Keratinocyte (primary cell): ENCODE measurements around the gene ZNF74. TPM values are rescaled to one million over a fixed set of nuclear protein-coding genes. Genes with fewer than 3 reads are reported as not detected.

Source experiments
- DNase-seq: peaks from one replicate; pipeline ENCODE4 v3.0.0-alpha.2; 2011; ENCODE audit warnings: low read depth, missing footprints, low spot score
- FAIRE-seq: peaks from 2 replicates; lab custom pipeline; 2011; peaks lifted over from hg19 to GRCh38; lab: Jason Lieb, UNC
- H2AFZ ChIP-seq: 2 replicates; pipeline ENCODE4 v1.6.0; 2012; ENCODE audit warnings: low read length, control low read depth, inconsistent platforms; ENCODE audit not compliant: control insufficient read depth
- H3K27ac ChIP-seq: 2 replicates; pipeline ENCODE4 v1.5.1; 2011; ENCODE audit warnings: low read length; ENCODE audit not compliant: control insufficient read depth, insufficient read depth
- H3K27me3 ChIP-seq: 3 replicates; pipeline ENCODE4 v1.6.0; 2011; ENCODE audit warnings: low read length; ENCODE audit not compliant: control insufficient read depth, insufficient read depth; ENCODE audit errors: extremely low read depth
- H3K36me3 ChIP-seq, 2 experiments: 2 replicates in 1 of 2; 3 replicates in 1 of 2; pipeline ENCODE4 v1.5.1; 2011; ENCODE audit warnings: low read length in 2 of 2, mild to moderate bottlenecking in 1 of 2; ENCODE audit not compliant: control insufficient read depth in 2 of 2, insufficient read depth in 2 of 2; ENCODE audit errors: extremely low read depth in 1 of 2
- H3K4me1 ChIP-seq: 3 replicates; pipeline ENCODE4 v1.5.1; 2011; ENCODE audit warnings: low read length; ENCODE audit not compliant: control insufficient read depth, insufficient read depth; ENCODE audit errors: extremely low read depth
- H3K4me2 ChIP-seq: 3 replicates; pipeline ENCODE4 v1.6.0; 2011; ENCODE audit warnings: low read depth, low read length; ENCODE audit not compliant: control insufficient read depth, insufficient read depth; ENCODE audit errors: extremely low read depth
- H3K4me3 ChIP-seq, 3 experiments: fragments of 200-600 bp in 1 of 3; sonication (generic) in 1 of 3; 2 replicates in 2 of 3; 3 replicates in 1 of 3; pipeline ENCODE4 v1.5.1; 2011 to 2016; ENCODE audit warnings: low read length in 3 of 3, mild to moderate bottlenecking in 3 of 3, control low read depth in 2 of 3, inconsistent platforms in 1 of 3, low read depth in 1 of 3, mixed read lengths in 1 of 3, mixed run types in 1 of 3, moderate library complexity in 1 of 3; ENCODE audit not compliant: control insufficient read depth in 2 of 3, insufficient read depth in 2 of 3; ENCODE audit errors: extremely low read depth in 1 of 3
- H3K79me2 ChIP-seq: 2 replicates; pipeline ENCODE4 v1.6.0; 2012; ENCODE audit warnings: low read length; ENCODE audit not compliant: control insufficient read depth, insufficient read depth
- H3K9ac ChIP-seq: 3 replicates; pipeline ENCODE4 v1.6.0; 2011; ENCODE audit warnings: low read length; ENCODE audit not compliant: control insufficient read depth, insufficient read depth; ENCODE audit errors: extremely low read depth
- H3K9me1 ChIP-seq: 3 replicates; pipeline ENCODE4 v1.6.0; 2011; ENCODE audit warnings: low read length; ENCODE audit not compliant: control insufficient read depth, insufficient read depth; ENCODE audit errors: extremely low read depth
- H3K9me3 ChIP-seq: 2 replicates; pipeline ENCODE4 v1.5.1; 2012; ENCODE audit warnings: low read depth, low read length; ENCODE audit not compliant: control insufficient read depth
- H4K20me1 ChIP-seq: 3 replicates; pipeline ENCODE4 v1.6.0; 2011; ENCODE audit warnings: low read length; ENCODE audit not compliant: control insufficient read depth, insufficient read depth; ENCODE audit errors: extremely low read depth
- CTCF ChIP-seq, 3 experiments: IDR thresholded peaks in 1 of 3; conservative IDR thresholded peaks in 1 of 3; optimal IDR thresholded peaks in 1 of 3; 2 replicates in 2 of 3; 3 replicates in 1 of 3; pipeline versions ENCODE3 to v1.5.1; 2011; ENCODE audit warnings: low read length in 3 of 3, mild to moderate bottlenecking in 3 of 3, moderate library complexity in 2 of 3, control low read depth in 1 of 3, inconsistent platforms in 1 of 3; ENCODE audit not compliant: insufficient read depth in 2 of 3; ENCODE audit errors: extremely low read depth in 1 of 3
- EZH2 ChIP-seq: IDR thresholded peaks from one replicate; pipeline ENCODE4 v1.6.1; 2012; ENCODE audit warnings: inconsistent platforms, mild to moderate bottlenecking, low read length, moderate library complexity
- dilution Hi-C: fragments of 300-500 bp; cut with MboI; formaldehyde crosslinking; loops from one replicate; pipeline ENCODE4 v1.7.0; 2020; ENCODE audit warnings: low sequenced_read_pairs; ENCODE audit not compliant: extremely low pct_ligation_motif_present
- polyA plus RNA-seq, 5 experiments: library from polyadenylated mRNA; depleted of rRNA in 3 of 5; stranded (reverse) in 3 of 5; stranded (forward) in 1 of 5; unstranded in 1 of 5; fragments of >200 nt; gene quantifications; 1 replicate in 1 of 5; 2 replicates in 3 of 5; 3 replicates in 1 of 5; pipeline versions ENCODE4 v1.2.1 to v1.2.3, GENCODE V29; 2011 to 2012; ENCODE audit warnings: missing spikeins in 2 of 5, low read depth in 1 of 5, low replicate concordance in 1 of 5

The ZNF74 gene
- polyA plus RNA-seq, 1 donor (not counting 4 experiments of a cell fraction or from before 2014, with no cell fraction given): 5.2 TPM

DNA sequence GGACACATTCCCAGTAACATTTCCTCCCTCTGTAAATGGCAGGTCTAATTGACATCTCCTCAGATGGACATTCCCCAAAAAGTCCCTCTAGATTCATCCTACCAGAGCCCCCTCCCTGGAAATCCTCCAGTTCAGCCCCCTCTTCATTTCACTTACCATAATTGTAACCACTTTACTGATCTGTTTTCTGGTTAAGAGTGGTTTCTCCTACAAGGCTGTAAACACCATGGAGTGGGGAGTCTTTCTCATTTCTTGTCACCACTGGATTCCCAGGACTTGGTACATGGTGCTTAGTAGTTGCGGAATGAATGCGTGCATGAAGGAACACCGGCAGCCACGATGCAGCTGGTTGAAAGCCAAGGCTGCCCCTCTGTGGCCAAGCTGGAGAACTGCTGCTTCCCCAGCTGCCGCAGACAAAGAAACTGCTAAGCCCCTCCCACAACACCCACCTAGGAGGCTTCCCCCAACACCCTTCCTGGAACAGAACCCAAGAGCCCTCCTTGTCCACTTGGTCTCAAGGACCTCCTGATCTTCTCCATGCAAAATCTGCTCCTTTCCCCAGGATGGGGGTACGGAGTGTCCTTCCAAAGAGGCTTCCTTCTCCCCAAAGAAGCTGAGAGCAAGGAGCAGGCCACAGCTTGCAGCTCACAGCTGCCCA lies 62.2 kb downstream of the ZNF74 start:
- no peaks in the 10 kb centered on the region for H3K4me1 ChIP-seq
- peak; percentile 41 for DNase-seq
- H3K27me3 ChIP-seq: no peaks in the 10 kb centered on the region
- H3K9me3 ChIP-seq: no peaks in the 10 kb centered on the region
- H3K9ac ChIP-seq: no peak overlapping the region
- peak; percentile 79 for FAIRE-seq
- peaks cover 3% of the 10 kb centered on the region for H4K20me1 ChIP-seq
- H3K4me2 ChIP-seq: no peak overlapping the region
- H3K36me3 ChIP-seq: no peaks in the 10 kb centered on the region
- TF ChIP-seq CTCF (optimal IDR thresholded peaks at IDR 0.05 in 1 of 3, IDR thresholded peaks at IDR 0.05 in 1 of 3, conservative IDR thresholded peaks at IDR 0.05 in 1 of 3; ENCODE audit: extremely low read depth in 1 of 3, insufficient read depth in 2 of 3, low read length in 3 of 3) (peak; percentile 95 to 96 (median 95)), EZH2 (no peak)
- dilution Hi-C loops: no loop called here
- H2AFZ ChIP-seq: no peak overlapping the region
- H3K27ac ChIP-seq: no peak overlapping the region
- no peaks in the 10 kb centered on the region for H3K9me1 ChIP-seq
- H3K4me3 ChIP-seq: no peak overlapping the region
- H3K79me2 ChIP-seq: no peaks in the 10 kb centered on the region

DNA sequence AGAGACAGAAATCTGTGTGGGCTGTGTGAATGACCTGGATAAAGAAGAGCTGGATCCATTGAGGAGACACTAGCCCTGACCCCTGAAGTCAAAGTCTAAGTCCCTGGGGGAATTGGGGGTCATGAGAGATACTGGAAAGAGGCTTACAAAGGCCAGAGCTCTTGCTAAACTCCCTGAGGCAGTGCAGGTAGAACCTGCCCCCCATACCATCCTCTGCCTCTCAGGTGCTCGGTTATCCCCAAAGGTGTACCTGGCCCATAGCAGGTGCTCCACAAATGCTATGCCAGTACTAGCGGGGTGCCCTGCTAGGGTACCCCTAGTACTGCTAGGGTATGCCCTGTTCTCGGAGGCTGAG lies 62.7 kb downstream of the ZNF74 start:
- no peak overlapping the region for H2AFZ ChIP-seq
- dilution Hi-C loops: no loop called here

More for the DNA sequence above, 62.7 kb downstream of the ZNF74 start:
- no peak for FAIRE-seq
- no peak overlapping the region for H3K4me3 ChIP-seq
- H3K4me1 ChIP-seq: no peaks in the 10 kb centered on the region
- H3K9ac ChIP-seq: no peak overlapping the region
- H3K27me3 ChIP-seq: no peaks in the 10 kb centered on the region
- DNase-seq: no peak
- H3K9me1 ChIP-seq: no peaks in the 10 kb centered on the region
- H3K9me3 ChIP-seq: no peaks in the 10 kb centered on the region
- no peak overlapping the region for H3K4me2 ChIP-seq
- no peaks in the 10 kb centered on the region for H3K79me2 ChIP-seq
- peaks cover 3% of the 10 kb centered on the region for H4K20me1 ChIP-seq
- H3K36me3 ChIP-seq: no peaks in the 10 kb centered on the region
- no peak overlapping the region for H3K27ac ChIP-seq
- TF ChIP-seq EZH2: no peak
- no peak for TF ChIP-seq CTCF (optimal IDR thresholded peaks at IDR 0.05 in 1 of 3, IDR thresholded peaks at IDR 0.05 in 1 of 3, conservative IDR thresholded peaks at IDR 0.05 in 1 of 3; ENCODE audit: extremely low read depth in 1 of 3, insufficient read depth in 2 of 3, low read length in 3 of 3)
